Measurements from ENCODE around the gene PLEKHA5.
"Not testable (repeated sequence)": the region's sequence is repeated elsewhere in the genome, so short reads cannot be mapped to it uniquely, and the experiment has no call there.

PLEKHA5 gene

DNA sequence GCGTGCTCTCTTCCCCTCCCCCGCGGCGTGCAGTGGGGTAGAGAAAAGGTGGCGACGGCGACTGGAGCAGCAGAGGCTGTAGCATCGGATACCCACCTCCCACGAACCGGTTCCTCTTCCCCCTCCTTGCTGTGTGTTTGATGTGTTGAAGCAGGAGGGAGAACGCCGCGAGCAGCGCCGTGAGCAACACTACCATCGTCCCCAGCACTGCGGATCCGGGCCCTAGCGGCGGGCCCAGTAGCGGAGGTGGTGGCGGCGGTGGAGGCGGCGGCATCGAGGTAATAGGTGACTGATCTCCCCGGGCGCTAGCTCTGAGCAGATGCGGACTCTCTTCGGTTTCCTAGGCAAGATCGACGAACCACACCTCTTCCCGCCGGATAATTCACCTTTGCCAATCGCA is 176.8 kb downstream of the PLEKHA5 start:
- DNase-seq (ENCODE audit: low read depth in 1 of 2, low spot score in 1 of 2), result no peak

DNA sequence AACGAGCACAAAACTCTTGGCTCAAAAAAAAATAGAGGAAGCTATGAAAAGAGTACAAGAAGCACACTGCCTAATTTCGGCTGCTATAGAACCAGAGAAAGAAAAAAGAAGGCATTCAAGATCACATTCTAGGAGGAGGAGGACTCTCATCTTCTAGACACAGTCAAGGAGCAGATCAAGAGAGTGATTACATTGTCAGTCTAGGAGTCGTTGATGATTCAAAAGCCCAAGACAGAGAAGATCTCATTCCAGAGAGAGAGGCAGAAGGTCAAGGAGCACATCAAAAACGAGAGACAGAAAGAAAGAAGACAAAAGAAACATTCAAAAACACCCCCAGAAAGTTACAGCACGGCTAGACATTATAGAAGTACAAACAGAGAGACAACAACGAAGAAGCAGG is 177.9 kb downstream of the PLEKHA5 start:
- no peak for DNase-seq (ENCODE audit: low read depth in 1 of 2, low spot score in 1 of 2)

GRCh38 chr12:19311165-19311564 is 181.6 kb downstream of the PLEKHA5 start:
- DNase-seq (ENCODE audit: low read depth in 1 of 2, low spot score in 1 of 2), result no peak

DNA sequence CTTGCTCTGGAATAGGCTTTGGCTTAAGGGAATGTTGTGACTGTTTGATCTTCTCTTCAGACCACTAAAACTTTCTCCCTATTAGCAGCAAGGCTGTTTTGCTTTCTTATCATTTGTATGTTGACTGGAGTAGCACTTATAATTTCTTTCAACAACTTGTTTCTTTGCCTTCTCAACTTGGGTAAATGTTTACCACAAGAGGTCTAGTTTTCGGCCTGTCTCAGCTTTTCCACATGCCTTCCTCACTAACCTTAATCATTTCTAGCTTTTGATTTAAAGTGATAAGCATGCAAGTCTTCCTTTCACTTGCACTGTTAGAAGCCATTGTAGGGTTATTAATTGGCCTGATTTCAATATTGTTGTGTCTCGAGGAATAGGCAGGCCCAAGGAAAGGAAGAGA is 183.1 kb downstream of the PLEKHA5 start:
- no peak for DNase-seq (ENCODE audit: low read depth in 1 of 2, low spot score in 1 of 2)

GRCh38 chr12:19316425-19316824 is 186.9 kb downstream of the PLEKHA5 start:
- DNase-seq (ENCODE audit: low read depth in 1 of 2, low spot score in 1 of 2), result no peak

GRCh38 chr12:19322376-19322775 is 192.8 kb downstream of the PLEKHA5 start:
- no peak for DNase-seq (ENCODE audit: low read depth in 1 of 2, low spot score in 1 of 2)

- DNase-seq (ENCODE audit: low read depth in 1 of 2, low spot score in 1 of 2), result no peak
Observed at GRCh38 chr12:19323805-19324204, 194.3 kb downstream of the PLEKHA5 start.

- no peak for DNase-seq (ENCODE audit: low read depth in 1 of 2, low spot score in 1 of 2)
Observed at GRCh38 chr12:19326102-19326501, 196.6 kb downstream of the PLEKHA5 start.

DNA sequence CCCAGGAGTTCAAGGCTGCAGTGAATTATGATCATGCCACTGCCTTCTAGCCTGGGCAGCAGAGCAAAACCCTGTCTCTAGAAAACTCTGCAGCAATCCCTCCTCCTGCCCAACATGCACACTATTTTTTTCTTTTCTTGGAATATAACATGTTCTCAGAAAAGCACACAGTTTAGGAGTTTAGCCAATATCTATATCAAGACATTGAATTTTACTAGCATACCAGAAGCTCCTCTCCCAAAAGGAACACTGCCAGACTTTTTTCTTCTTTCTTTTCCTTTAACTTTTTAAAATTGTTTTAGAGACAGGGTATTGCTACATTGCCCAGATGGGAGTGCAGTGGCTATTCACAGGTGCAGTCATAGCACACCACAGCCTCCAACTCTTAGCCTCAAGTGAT is 202.7 kb downstream of the PLEKHA5 start:
- no peak for DNase-seq (ENCODE audit: low read depth in 1 of 2, low spot score in 1 of 2)

DNA sequence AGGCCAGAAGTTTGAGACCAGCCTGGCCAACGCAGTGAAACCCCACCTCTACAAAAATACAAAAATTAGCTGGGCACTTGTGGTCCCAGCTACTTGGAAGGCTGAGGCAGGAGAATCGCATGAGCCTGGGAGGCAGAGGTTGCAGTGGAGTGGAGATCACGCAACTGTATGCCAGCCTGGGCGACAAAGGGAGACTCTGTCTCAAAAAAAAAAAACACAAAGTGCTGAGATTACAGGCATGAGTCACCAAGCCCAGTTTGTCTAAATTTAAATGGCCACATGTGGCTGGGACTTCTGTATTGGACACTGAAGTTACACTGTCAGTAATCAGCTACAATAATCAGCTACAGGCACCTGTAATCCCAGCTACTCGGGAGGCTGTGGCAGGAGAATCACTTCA is 208.9 kb downstream of the PLEKHA5 start:
- DNase-seq (ENCODE audit: low read depth in 1 of 2, low spot score in 1 of 2), result no peak

DNA sequence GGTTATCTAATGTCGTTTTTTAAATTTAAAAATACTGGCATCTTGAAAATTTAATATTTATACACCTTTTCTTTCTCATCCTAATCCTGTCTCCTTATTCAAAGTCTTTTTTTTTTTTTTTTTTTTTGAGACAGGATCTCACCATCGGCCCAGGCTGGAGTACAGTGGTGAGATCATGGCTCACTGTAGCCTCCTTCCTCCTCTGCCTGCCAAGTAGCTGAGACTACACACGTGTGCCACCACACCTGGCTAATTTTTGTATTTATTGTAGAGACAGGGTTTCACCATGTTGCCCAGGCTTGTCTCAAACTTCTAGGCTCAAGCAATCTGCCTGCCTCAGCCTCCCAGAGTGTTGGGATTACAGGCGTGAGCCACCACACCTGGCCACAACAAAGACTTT is 221.3 kb downstream of the PLEKHA5 start:
- DNase-seq (ENCODE audit: low read depth in 1 of 2, low spot score in 1 of 2), result not testable (repeated sequence)

DNA sequence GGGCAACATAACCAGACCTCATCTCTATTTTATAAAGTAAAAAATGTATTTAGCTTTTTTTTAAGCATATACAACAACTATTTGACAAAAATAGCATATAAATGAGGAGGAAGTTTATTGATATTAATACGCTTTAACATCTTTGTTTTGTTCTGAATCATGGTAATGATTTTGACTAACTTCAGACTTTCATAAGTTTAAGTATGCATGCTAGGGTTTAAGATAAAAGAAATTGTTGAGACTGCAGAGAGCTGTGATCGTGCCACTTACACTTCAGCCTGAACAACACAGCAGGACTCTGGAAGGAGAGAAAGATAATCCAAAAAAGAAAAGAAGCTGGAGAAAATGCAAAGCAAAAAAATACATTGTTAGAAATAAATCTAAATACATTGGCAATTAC is 221.8 kb downstream of the PLEKHA5 start:
- DNase-seq (ENCODE audit: low read depth in 1 of 2, low spot score in 1 of 2), result no peak

GRCh38 chr12:19369691-19370148 is 240.2 kb downstream of the PLEKHA5 start:
- no peak for DNase-seq (ENCODE audit: low read depth in 1 of 2, low spot score in 1 of 2)

- no peak for DNase-seq (ENCODE audit: low read depth in 1 of 2, low spot score in 1 of 2)
Observed at GRCh38 chr12:19373586-19373985, 244.1 kb downstream of the PLEKHA5 start.

GRCh38 chr12:19375888-19376287 is 246.4 kb downstream of the PLEKHA5 start:
- no peak for DNase-seq (ENCODE audit: low read depth in 1 of 2, low spot score in 1 of 2)

- no peak for DNase-seq (ENCODE audit: low read depth in 1 of 2, low spot score in 1 of 2)
Observed at GRCh38 chr12:19376691-19377090, 247.2 kb downstream of the PLEKHA5 start.

- DNase-seq (ENCODE audit: low read depth in 1 of 2, low spot score in 1 of 2), result peak in 1 of 2 donors; percentile 9
Observed at GRCh38 chr12:19382111-19382526, 252.6 kb downstream of the PLEKHA5 start.

- DNase-seq (ENCODE audit: low read depth in 1 of 2, low spot score in 1 of 2), result no peak
Observed at GRCh38 chr12:19382563-19382962, 253.0 kb downstream of the PLEKHA5 start.

DNA sequence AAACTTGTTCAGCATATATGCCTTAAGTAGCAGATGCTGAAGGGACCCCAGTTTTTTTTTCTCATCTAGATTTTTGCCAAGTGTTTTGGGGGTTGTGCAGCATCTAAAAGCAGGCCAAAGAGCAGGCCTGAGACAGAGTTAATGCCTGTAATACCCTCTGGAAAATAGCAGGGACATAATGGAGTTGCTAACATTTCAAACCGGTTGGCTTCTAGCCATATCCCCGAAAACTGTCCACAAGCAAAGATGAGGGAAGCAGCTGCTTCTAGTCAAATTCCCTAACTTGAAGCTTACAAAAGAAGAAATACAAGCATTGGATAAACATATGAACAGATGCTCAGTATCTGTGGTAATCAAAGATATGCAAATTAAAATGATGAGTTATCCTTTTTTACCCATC is 257.6 kb downstream of the PLEKHA5 start:
- DNase-seq (ENCODE audit: low read depth in 1 of 2, low spot score in 1 of 2), result no peak

DNA sequence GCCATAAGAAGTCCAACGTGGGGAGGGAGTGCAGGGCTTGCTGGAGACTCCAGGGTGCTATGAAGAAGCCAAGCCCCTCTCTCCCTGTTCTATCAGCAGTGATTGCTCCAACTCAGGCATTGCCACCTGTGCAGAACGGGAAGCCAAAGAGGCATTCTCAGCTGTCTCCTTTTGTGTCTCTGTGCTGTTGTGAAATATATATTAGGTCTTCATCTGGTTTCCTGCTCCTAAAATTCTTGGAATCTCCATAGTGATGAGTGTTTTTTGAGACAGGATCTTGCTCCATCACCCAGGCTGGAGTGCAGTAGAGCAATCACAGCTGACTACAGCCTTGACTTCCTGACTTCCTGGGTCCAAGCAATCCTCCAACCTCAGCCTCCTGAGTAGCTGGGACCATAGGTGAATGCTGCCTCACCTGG is 258.6 kb downstream of the PLEKHA5 start:
- no peak for DNase-seq (ENCODE audit: low read depth in 1 of 2, low spot score in 1 of 2)

- no peak for DNase-seq (ENCODE audit: low read depth in 1 of 2, low spot score in 1 of 2)
Observed at GRCh38 chr12:19390051-19390598, 260.6 kb downstream of the PLEKHA5 start.

- DNase-seq (ENCODE audit: low read depth in 1 of 2, low spot score in 1 of 2), result not testable (repeated sequence)
Observed at GRCh38 chr12:19392644-19393043, 263.1 kb downstream of the PLEKHA5 start.

- no peak for DNase-seq (ENCODE audit: low read depth in 1 of 2, low spot score in 1 of 2)
Observed at GRCh38 chr12:19394385-19394784, 264.9 kb downstream of the PLEKHA5 start.

DNA sequence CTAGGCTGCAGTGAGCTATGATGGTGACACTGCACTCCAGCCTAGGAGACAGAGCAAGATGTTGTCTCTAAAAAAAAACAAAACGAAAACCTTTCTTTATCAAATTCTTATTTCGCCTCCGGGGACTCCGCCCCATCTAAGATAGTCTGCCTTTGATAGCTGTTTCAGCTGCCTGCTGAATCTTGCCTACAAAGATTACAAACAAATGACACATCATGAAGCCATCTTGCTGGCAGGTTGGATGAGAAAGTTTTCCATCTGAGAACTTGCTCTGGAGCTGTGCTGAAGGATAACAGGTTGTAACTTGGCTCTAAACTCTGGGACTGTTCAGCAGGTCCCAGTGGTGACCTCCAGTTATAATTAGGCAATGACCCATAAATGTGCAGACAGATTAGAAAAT is 268.0 kb downstream of the PLEKHA5 start:
- DNase-seq (ENCODE audit: low read depth in 1 of 2, low spot score in 1 of 2), result no peak

Measured in activated CD4-positive, alpha-beta T cell treated with anti-CD3 and anti-CD28 coated beads, Interleukin-2, amount 50 U/mL, for 24 hours (primary cell).